Measurements from ENCODE around the gene JAKMIP1. TPM values are rescaled to one million over a fixed set of nuclear protein-coding genes. Genes with fewer than 3 reads are reported as not detected.

JAKMIP1 gene
- total RNA-seq, 1 donor from 2014 or later: 0.54 TPM

- Mint-ChIP-seq H3K4me1 (no peaks in the 10 kb centered on the region), H3K9me3 (peaks cover 7% of the 10 kb centered on the region), H3K27ac (ENCODE audit: unreplicated experiment) (no peak overlapping the region), H3K27me3 (ENCODE audit: low read depth) (peaks cover 17% of the 10 kb centered on the region), H3K4me3 (no peak overlapping the region), H3K36me3 (ENCODE audit: low read depth) (no peaks in the 10 kb centered on the region)
- DNase-seq (ENCODE audit: low read depth, low spot score): no peak
- no peak for TF ChIP-seq CTCF (conservative IDR thresholded peaks at IDR 0.05)
These were observed 37.5 kb downstream of the JAKMIP1 start for GRCh38 chr4:6162885-6163284.

GRCh38 chr4:6161921-6162464, 38.4 kb downstream of the JAKMIP1 start:
- no peak overlapping the region for H3K4me3 Mint-ChIP-seq
- peaks cover 19% of the 10 kb centered on the region for H3K27me3 Mint-ChIP-seq (ENCODE audit: low read depth)
- no peak for TF ChIP-seq CTCF (conservative IDR thresholded peaks at IDR 0.05)
- DNase-seq (ENCODE audit: low read depth, low spot score): no peak
- no peak overlapping the region for H3K27ac Mint-ChIP-seq (ENCODE audit: unreplicated experiment)
- peaks cover 7% of the 10 kb centered on the region for H3K9me3 Mint-ChIP-seq
- H3K36me3 Mint-ChIP-seq (ENCODE audit: low read depth): no peaks in the 10 kb centered on the region
- H3K4me1 Mint-ChIP-seq: no peaks in the 10 kb centered on the region

- no peak for DNase-seq (ENCODE audit: low read depth, low spot score)
- no peaks in the 10 kb centered on the region for H3K4me1 Mint-ChIP-seq
- H3K36me3 Mint-ChIP-seq (ENCODE audit: low read depth): no peaks in the 10 kb centered on the region
- no peak for TF ChIP-seq CTCF (conservative IDR thresholded peaks at IDR 0.05)
- no peak overlapping the region for H3K27ac Mint-ChIP-seq (ENCODE audit: unreplicated experiment)
- H3K9me3 Mint-ChIP-seq: peaks cover 7% of the 10 kb centered on the region
- no peak overlapping the region for H3K4me3 Mint-ChIP-seq
- H3K27me3 Mint-ChIP-seq (ENCODE audit: low read depth): peaks cover 29% of the 10 kb centered on the region
These were observed 39.8 kb downstream of the JAKMIP1 start for GRCh38 chr4:6160536-6160935.

GRCh38 chr4:6157926-6158325, 42.4 kb downstream of the JAKMIP1 start:
- peaks cover 46% of the 10 kb centered on the region for H3K27me3 Mint-ChIP-seq (ENCODE audit: low read depth)

GRCh38 chr4:6155996-6156750, 44.2 kb downstream of the JAKMIP1 start:
- TF ChIP-seq CTCF (conservative IDR thresholded peaks at IDR 0.05): no peak
- no peak for DNase-seq (ENCODE audit: low read depth, low spot score)
- Mint-ChIP-seq H3K4me1 (peaks cover 25% of the 10 kb centered on the region), H3K27ac (ENCODE audit: unreplicated experiment) (no peak overlapping the region), H3K9me3 (no peaks in the 10 kb centered on the region), H3K27me3 (ENCODE audit: low read depth) (peaks cover 50% of the 10 kb centered on the region), H3K36me3 (ENCODE audit: low read depth) (no peaks in the 10 kb centered on the region), H3K4me3 (no peak overlapping the region)

More at GRCh38 chr4:6157926-6158325, 42.4 kb downstream of the JAKMIP1 start:
- Mint-ChIP-seq H3K27ac (ENCODE audit: unreplicated experiment) (no peak overlapping the region), H3K9me3 (no peaks in the 10 kb centered on the region), H3K4me3 (no peak overlapping the region), H3K36me3 (ENCODE audit: low read depth) (no peaks in the 10 kb centered on the region), H3K4me1 (peaks cover 15% of the 10 kb centered on the region)
- DNase-seq (ENCODE audit: low read depth, low spot score): no peak
- TF ChIP-seq CTCF (conservative IDR thresholded peaks at IDR 0.05): no peak
